RWPE2 (cell line): ENCODE measurements around the gene BCL11B.

ENCODE experiments used
- ATAC-seq: fragments of 200-7000 bp; cut with Tn5 transposase; 3 replicates; pipeline ENCODE4 v1.9.1; 2021; ENCODE audit warnings: low read depth
- DNase-seq: peaks from one replicate; pipeline ENCODE4 v3.0.0-alpha.2; 2020; ENCODE audit warnings: low spot score
- H3K27ac ChIP-seq: fragments of 450-650 bp; 2 replicates; pipeline ENCODE4 v1.5.1; 2017; ENCODE audit warnings: mild to moderate bottlenecking; ENCODE audit not compliant: poor library complexity, severe bottlenecking
- H3K27me3 ChIP-seq: fragments of 250-450 bp; sonication (Bioruptor Pico); 2 replicates; pipeline ENCODE4 v1.5.1; 2021; ENCODE audit warnings: mild to moderate bottlenecking, moderate library complexity; ENCODE audit not compliant: insufficient read depth, poor library complexity, severe bottlenecking
- H3K36me3 ChIP-seq: fragments of 250-450 bp; sonication (Bioruptor Pico); 2 replicates; pipeline ENCODE4 v1.5.1; 2020; ENCODE audit warnings: low read depth, mild to moderate bottlenecking, moderate library complexity
- H3K4me1 ChIP-seq: fragments of 250-450 bp; sonication (Bioruptor Pico); 2 replicates; pipeline ENCODE4 v1.5.1; 2021; ENCODE audit warnings: mild to moderate bottlenecking, moderate library complexity; ENCODE audit not compliant: insufficient read depth, poor library complexity, severe bottlenecking
- H3K4me3 ChIP-seq: fragments of 250-450 bp; sonication (Bioruptor Pico); 2 replicates; pipeline ENCODE4 v1.5.1; 2021; ENCODE audit warnings: mild to moderate bottlenecking, moderate library complexity; ENCODE audit not compliant: severe bottlenecking
- H3K9me3 ChIP-seq: fragments of 250-450 bp; sonication (Bioruptor Pico); 2 replicates; pipeline ENCODE4 v1.5.1; 2021; ENCODE audit warnings: mild to moderate bottlenecking, moderate library complexity; ENCODE audit not compliant: severe bottlenecking
- TF ChIP-seq, protein P1 (sequence below): fragments of 450-650 bp; IDR thresholded peaks from one replicate; pipeline ENCODE4 v1.5.1; 2017; ENCODE audit warnings: mild to moderate bottlenecking, moderate library complexity; ENCODE audit not compliant: poor library complexity, severe bottlenecking

Gene BCL11B

DNA sequence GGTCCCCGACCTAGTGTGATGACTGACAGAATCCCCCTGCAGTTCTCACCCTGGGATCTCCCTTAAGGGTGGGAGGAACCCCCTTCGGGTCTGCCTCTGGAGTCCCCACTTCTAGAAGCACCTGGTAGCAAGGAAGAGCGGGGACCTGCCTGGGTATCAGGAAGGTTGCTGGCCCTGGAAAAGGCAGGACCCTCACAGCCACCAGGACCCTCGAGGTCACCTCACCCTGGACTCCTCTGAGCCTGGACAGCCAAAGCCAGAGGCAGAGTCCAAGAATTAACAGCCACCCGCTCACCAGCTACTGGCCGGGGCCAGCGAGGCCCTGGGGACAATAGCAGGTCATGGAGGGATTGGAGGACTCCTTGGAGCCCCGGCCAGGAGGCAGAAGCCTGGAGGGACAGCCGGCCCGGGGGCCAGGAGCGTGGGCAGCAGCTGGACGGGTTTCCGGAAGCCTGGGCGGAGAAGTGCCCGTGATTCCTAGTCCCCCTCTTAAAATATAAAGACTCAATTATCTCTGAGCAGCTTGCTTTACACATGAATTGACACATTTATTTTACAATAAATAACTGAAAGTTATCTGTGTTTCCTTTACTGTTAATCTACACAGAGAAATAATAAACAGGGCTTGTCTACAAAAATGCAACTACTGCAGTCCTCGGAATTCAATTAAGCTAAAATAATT lies 17.5 kb downstream of the BCL11B start:
- TF ChIP-seq, protein P1, sequence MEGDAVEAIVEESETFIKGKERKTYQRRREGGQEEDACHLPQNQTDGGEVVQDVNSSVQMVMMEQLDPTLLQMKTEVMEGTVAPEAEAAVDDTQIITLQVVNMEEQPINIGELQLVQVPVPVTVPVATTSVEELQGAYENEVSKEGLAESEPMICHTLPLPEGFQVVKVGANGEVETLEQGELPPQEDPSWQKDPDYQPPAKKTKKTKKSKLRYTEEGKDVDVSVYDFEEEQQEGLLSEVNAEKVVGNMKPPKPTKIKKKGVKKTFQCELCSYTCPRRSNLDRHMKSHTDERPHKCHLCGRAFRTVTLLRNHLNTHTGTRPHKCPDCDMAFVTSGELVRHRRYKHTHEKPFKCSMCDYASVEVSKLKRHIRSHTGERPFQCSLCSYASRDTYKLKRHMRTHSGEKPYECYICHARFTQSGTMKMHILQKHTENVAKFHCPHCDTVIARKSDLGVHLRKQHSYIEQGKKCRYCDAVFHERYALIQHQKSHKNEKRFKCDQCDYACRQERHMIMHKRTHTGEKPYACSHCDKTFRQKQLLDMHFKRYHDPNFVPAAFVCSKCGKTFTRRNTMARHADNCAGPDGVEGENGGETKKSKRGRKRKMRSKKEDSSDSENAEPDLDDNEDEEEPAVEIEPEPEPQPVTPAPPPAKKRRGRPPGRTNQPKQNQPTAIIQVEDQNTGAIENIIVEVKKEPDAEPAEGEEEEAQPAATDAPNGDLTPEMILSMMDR = no peak
- Histone ChIP-seq H3K4me1 (no peaks in the 10 kb centered on the region), H3K27me3 (no peaks in the 10 kb centered on the region), H3K27ac (no peak overlapping the region), H3K36me3 (no peaks in the 10 kb centered on the region), H3K4me3 (no peak overlapping the region), H3K9me3 (no peaks in the 10 kb centered on the region)
- ATAC-seq (no peak), DNase-seq (no peak)

DNA sequence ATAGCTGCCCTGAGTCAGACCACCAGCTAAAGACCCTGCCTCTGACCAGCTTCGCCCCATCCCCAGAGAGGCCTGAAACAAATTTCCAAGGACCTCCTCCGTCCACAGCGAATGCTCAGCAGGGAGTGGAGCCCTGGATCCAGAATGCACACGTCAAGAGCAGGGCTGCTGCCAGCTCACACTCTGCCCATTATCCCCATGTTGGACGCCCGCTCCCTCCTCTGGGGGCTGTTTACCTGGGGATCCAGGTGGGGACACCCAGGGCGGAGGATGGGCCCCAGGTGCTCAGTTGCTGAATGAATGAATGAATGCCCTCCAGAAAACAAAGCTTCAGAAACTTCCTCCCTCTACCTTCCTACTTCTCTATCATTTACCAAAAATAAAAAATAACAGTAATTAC lies 18.1 kb downstream of the BCL11B start:
- Histone ChIP-seq H3K27me3 (no peaks in the 10 kb centered on the region), H3K9me3 (no peaks in the 10 kb centered on the region), H3K36me3 (no peaks in the 10 kb centered on the region), H3K27ac (no peak overlapping the region), H3K4me3 (no peak overlapping the region), H3K4me1 (no peaks in the 10 kb centered on the region)
- TF ChIP-seq, protein P1 = no peak
- DNase-seq (no peak), ATAC-seq (no peak)

DNA sequence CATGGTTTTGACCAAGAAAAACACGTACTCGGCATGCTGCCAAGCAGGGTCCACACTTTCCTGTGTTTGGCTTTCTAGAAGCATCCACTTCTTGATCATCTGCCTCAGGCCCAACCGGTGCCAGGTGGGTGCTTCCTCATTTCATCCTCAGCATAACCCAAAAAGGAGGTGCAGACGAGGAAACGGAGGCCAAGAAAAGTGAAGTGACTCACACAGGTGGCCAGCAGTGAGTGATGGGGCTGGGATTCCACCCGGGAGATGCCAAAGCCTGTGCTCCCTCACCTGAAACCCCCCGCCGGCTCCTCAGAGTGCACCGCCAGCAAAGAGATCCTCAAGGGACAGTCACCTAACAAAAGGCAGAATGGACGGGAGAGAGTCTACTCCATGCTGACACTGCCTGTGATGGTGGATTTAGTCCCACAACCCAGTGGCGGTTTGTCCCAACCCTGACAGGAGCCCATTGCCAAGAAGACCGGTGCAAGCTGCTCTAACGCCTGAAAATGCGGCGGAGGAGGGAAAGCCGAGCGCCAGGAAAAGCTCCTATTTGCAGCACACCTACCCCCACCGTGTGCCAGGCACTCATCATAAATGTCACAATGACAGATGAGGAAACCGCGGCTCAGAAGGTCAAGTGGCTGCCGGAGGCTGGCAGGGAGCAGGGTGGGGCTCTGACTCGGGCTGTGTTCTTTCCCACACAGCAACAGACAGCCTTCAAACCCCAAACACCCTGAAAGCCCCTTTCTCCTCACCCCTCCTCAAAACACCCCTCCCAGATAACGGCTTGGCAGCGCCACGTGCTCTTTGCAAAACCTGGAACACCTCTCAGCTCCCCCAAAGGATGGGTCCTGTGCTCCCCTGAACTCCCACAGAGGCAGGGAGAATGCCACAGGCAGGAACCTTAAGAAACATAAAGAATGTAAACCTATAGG lies 18.8 kb downstream of the BCL11B start:
- ATAC-seq = no peak
- no peak for DNase-seq
- Histone ChIP-seq H3K9me3 (no peaks in the 10 kb centered on the region), H3K36me3 (no peaks in the 10 kb centered on the region), H3K4me1 (no peaks in the 10 kb centered on the region), H3K27ac (no peak overlapping the region), H3K27me3 (no peaks in the 10 kb centered on the region), H3K4me3 (no peak overlapping the region)
- TF ChIP-seq, protein P1 = no peak

DNA sequence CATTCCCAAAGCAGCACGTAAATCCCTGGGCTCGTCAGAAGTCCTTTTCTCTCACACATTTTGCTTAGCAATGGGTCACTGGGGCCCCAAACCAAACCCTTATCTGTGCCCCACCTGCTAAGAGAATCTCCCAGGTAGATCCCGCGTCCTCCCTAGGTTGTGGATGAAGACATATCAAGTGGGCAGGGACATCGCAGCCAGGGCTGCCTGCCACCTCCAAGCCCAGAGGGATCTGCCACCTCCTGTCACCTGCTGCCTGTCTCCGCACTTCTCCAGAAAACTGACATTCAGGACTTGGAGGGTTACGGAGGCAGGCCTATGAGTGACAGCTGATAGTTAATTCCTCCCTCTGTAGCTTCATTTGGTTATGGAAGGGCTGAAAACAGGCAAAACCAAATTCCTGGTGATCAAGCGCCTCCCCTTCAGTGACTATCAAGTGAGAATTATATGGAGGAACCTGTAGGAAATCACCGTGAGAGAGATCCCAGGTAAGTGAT lies 19.5 kb downstream of the BCL11B start:
- no peaks in the 10 kb centered on the region for H3K36me3 ChIP-seq
- TF ChIP-seq, protein P1 = no peak
- no peak overlapping the region for H3K27ac ChIP-seq
- DNase-seq (no peak), ATAC-seq (no peak)
- no peak overlapping the region for H3K4me3 ChIP-seq
- no peaks in the 10 kb centered on the region for H3K27me3 ChIP-seq
- H3K9me3 ChIP-seq = no peaks in the 10 kb centered on the region
- no peaks in the 10 kb centered on the region for H3K4me1 ChIP-seq
